HEK293T (cell line): ENCODE results near the gene GCNT3.

Experiments used
- CTCF ChIA-PET: fragments of 350-600 bp; formaldehyde crosslinking; extraction: SDS; loops from one replicate; lab custom pipeline; 2021; ENCODE audit warnings: antibody characterized with exemption, inconsistent platforms; lab: Yijun Ruan, JAX
- POLR2A ChIA-PET: fragments of 350-600 bp; formaldehyde crosslinking; extraction: SDS; loops from one replicate; lab custom pipeline; 2020; ENCODE audit warnings: antibody characterized with exemption, inconsistent platforms; lab: Yijun Ruan, JAX
- DNase-seq: peaks from one replicate; pipeline ENCODE4 v3.0.0; 2012; ENCODE audit warnings: mixed read lengths; ENCODE audit errors: extremely low spot score
- ARNT ChIP-seq: fragments of 450-650 bp; IDR thresholded peaks from 2 replicates; pipeline ENCODE4 v1.6.1; 2017; ENCODE audit warnings: mild to moderate bottlenecking
- BHLHE40 ChIP-seq: fragments of 450-650 bp; IDR thresholded peaks from 2 replicates; pipeline ENCODE4 v1.6.1; 2016; ENCODE audit warnings: mild to moderate bottlenecking, moderate library complexity, borderline replicate concordance
- CTBP1 ChIP-seq: fragments of 450-650 bp; IDR thresholded peaks from 2 replicates; pipeline ENCODE4 v1.6.1; 2016; ENCODE audit warnings: borderline replicate concordance
- ELF4 ChIP-seq: fragments of 450-650 bp; IDR thresholded peaks from 2 replicates; pipeline ENCODE4 v1.6.1; 2017; ENCODE audit warnings: antibody characterized with exemption
- FOXA1 ChIP-seq: fragments of 450-650 bp; IDR thresholded peaks from 2 replicates; pipeline ENCODE4 v1.6.1; 2016; ENCODE audit warnings: mild to moderate bottlenecking
- FOXK2 ChIP-seq: fragments of 450-650 bp; IDR thresholded peaks from 2 replicates; pipeline ENCODE4 v1.6.1; 2016; ENCODE audit warnings: mild to moderate bottlenecking
- FOXM1 ChIP-seq: fragments of 450-650 bp; IDR thresholded peaks from 2 replicates; pipeline ENCODE4 v1.6.1; 2017; ENCODE audit warnings: mild to moderate bottlenecking, borderline replicate concordance
- HDGF ChIP-seq: fragments of 450-650 bp; IDR thresholded peaks from 2 replicates; pipeline ENCODE4 v1.6.1; 2017; ENCODE audit warnings: antibody characterized with exemption, borderline replicate concordance
- L3MBTL2 ChIP-seq: fragments of 450-650 bp; conservative IDR thresholded peaks from 2 replicates; pipeline ENCODE4 v1.6.1; 2016; ENCODE audit warnings: mild to moderate bottlenecking
- LEF1 ChIP-seq: fragments of 450-650 bp; IDR thresholded peaks from 2 replicates; pipeline ENCODE4 v1.6.1; 2017; ENCODE audit warnings: mild to moderate bottlenecking, borderline replicate concordance
- NFRKB ChIP-seq: fragments of 450-650 bp; IDR thresholded peaks from 2 replicates; pipeline ENCODE4 v1.6.1; 2016; ENCODE audit warnings: mild to moderate bottlenecking, moderate library complexity
- SP1 ChIP-seq: fragments of 450-650 bp; IDR thresholded peaks from 2 replicates; pipeline ENCODE4 v1.6.1; 2017
- SUZ12 ChIP-seq: fragments of 450-650 bp; IDR thresholded peaks from 2 replicates; pipeline ENCODE4 v1.6.1; 2016; ENCODE audit warnings: mild to moderate bottlenecking
- TARDBP ChIP-seq: fragments of 450-650 bp; IDR thresholded peaks from 2 replicates; pipeline ENCODE4 v1.6.1; 2016
- ZNF384 ChIP-seq: fragments of 450-650 bp; IDR thresholded peaks from 2 replicates; pipeline ENCODE4 v1.6.1; 2016
- TF ChIP-seq, protein P1 (sequence below): fragments of 450-650 bp; IDR thresholded peaks from 2 replicates; pipeline ENCODE4 v1.6.1; 2016

GCNT3 gene

DNA sequence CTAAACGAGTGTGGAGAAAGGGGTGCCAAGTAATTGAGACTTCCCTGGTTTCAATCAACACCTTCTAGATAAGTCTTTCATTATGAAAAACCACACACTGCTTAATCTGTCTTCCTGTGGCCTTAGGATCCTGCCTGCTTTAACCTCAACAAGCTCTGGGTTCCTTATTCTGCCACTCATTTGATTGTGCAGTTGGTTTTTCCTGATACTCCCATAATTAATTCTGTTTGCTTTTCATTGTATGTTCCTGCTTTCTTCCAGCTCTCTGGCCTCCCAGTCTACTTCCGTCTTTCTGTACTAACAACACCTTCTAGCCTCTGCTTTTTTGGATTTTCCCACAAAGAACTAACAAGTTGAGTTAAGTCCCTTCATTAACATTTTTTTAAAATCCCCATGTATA is 20.2 kb upstream of the GCNT3 start:
- no peak for TF ChIP-seq HDGF
- TF ChIP-seq FOXK2 = no peak
- TF ChIP-seq NFRKB = no peak
- no peak for TF ChIP-seq BHLHE40
- TF ChIP-seq ELF4 = no peak
- TF ChIP-seq LEF1 = no peak
- TF ChIP-seq ARNT = no peak
- no peak for TF ChIP-seq CTBP1
- no peak for TF ChIP-seq FOXA1
- no peak for TF ChIP-seq L3MBTL2
- no peak for TF ChIP-seq SP1
- TF ChIP-seq TARDBP = no peak
- TF ChIP-seq, protein P1, sequence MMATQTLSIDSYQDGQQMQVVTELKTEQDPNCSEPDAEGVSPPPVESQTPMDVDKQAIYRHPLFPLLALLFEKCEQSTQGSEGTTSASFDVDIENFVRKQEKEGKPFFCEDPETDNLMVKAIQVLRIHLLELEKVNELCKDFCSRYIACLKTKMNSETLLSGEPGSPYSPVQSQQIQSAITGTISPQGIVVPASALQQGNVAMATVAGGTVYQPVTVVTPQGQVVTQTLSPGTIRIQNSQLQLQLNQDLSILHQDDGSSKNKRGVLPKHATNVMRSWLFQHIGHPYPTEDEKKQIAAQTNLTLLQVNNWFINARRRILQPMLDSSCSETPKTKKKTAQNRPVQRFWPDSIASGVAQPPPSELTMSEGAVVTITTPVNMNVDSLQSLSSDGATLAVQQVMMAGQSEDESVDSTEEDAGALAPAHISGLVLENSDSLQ = no peak
- TF ChIP-seq ZNF384 = no peak
- no peak for DNase-seq
- POLR2A ChIA-PET = no interaction called here

DNA sequence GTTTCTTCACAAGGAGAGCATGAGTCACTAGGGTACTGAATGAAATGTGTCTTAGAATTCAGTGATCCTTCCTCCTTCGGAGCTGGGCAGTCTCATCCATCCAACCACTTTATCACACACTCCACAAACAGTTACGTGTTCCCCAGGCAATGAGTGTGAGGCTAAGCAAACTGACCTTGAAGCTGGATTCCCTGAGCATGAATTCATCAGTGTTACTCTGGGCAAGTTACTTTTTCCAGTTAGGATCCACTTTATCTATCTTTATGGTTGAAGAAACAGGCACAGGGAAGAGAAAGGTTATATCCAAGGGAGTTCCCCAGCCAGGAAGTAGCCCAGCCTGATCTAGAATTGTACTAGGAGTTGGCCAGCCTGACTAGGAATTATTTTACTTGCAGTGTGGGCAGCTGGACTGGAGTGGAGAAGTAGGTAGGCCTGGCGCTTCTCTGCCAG is 17.1 kb upstream of the GCNT3 start:
- POLR2A ChIA-PET = interaction anchor here (0.8 kb wide), 1 partner anchor 39 kb away, joined by 4 read pairs; no protein-coding TSS in a partner anchor
- no peak for DNase-seq
- TF ChIP-seq HDGF (no peak), TARDBP (no peak), CTBP1 (no peak), L3MBTL2 (no peak), ELF4 (no peak), ARNT (no peak)
- CTCF ChIA-PET = interaction anchor here (0.6 to 0.7 kb wide), 3 partner anchors 24 to 991 kb away, joined by 3 read pairs; no protein-coding TSS in a partner anchor

More for the DNA sequence above, 20.2 kb upstream of the GCNT3 start:
- CTCF ChIA-PET = no interaction called here

DNA sequence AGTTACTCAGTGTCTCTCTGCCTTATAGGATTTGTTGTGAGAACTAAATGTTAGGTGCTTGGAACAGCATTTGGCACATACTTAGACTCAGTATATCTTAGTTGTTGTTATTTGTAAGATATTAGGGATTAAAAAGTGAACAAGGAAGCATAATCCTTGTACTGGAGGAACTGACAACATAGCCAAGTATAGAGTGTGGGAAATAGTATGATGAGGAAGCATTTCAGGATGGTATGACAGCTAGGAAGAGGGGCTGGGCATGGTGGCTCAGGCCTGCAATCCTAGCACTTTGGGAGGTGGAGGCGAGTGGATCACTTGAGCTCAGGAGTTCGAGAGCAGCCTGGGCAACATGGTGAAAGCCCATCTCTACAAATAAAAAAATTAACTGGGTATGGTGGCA is 16.6 kb upstream of the GCNT3 start:
- ChIA-PET CTCF (interaction anchor here (0.6 kb wide), 1 partner anchor 990 kb away, joined by 3 read pairs; no protein-coding TSS in a partner anchor), POLR2A (interaction anchor here (0.8 kb wide), 1 partner anchor 39 kb away, joined by 4 read pairs; no protein-coding TSS in a partner anchor)
- DNase-seq = no peak
- TF ChIP-seq ZNF384 (no peak), FOXK2 (no peak), LEF1 (no peak), L3MBTL2 (no peak), NFRKB (no peak), FOXA1 (no peak), HDGF (no peak), CTBP1 (no peak), SUZ12 (no peak), SP1 (no peak), BHLHE40 (no peak), TARDBP (no peak), ARNT (no peak)

DNA sequence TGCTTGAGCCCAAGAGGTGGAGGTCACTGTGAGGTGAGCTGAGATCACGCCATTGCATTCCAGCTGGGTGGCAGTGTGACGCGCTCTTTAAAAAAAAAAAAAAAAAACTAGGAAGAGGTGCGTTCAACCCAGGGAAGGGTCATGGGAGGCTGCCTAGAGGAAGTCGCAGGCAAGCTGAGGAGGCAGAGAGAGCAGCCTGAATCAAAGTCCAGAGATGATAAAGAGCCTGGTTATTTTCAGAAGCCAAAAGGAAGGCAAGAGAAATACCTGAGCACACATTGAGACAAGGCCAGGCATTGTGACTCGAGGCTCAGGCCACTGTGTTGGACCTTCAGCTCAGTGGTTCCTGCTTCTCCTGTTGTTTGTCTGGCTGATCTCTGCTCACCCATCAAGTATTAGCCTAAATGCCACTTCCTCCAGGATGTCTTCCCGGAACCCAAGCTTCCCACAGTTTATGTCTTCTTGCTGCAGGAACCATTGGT is 16.1 kb upstream of the GCNT3 start:
- CTCF ChIA-PET = interaction anchor here (0.6 kb wide), 1 partner anchor 990 kb away, joined by 3 read pairs; no protein-coding TSS in a partner anchor
- POLR2A ChIA-PET = no interaction called here
- TF ChIP-seq BHLHE40 = no peak
- no peak for TF ChIP-seq CTBP1
- no peak for TF ChIP-seq ZNF384
- TF ChIP-seq HDGF = no peak
- TF ChIP-seq NFRKB = no peak
- TF ChIP-seq, protein P1 = no peak
- no peak for TF ChIP-seq ELF4
- no peak for TF ChIP-seq FOXA1
- no peak for TF ChIP-seq SUZ12
- no peak for TF ChIP-seq FOXK2
- TF ChIP-seq TARDBP = no peak
- no peak for TF ChIP-seq LEF1
- TF ChIP-seq FOXM1 = no peak
- TF ChIP-seq ARNT = no peak
- DNase-seq = no peak

DNA sequence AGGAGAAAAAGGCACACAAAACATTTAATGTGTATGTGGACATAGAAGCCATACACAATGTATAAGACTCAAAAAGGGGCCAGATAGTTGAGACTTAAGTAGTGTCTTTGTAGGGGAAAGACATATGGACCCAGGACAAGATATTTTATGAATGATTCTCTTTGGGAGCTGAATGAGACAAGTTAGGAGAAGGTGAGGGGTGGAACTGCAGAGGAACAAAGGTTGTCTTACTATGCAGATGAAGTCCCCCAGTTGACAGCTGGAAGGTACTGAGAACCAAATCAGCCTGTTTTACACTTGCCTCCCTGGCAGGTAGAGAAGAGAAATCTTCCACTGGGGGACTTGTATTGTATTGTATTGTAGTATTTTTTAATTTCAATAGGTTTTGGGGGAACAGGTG is 14.9 kb upstream of the GCNT3 start:
- TF ChIP-seq LEF1 (no peak), FOXM1 (no peak), L3MBTL2 (no peak), ELF4 (no peak), FOXA1 (no peak), FOXK2 (no peak), SP1 (no peak), BHLHE40 (no peak), ZNF384 (no peak), CTBP1 (no peak)
- TF ChIP-seq, protein P1 = no peak

DNA sequence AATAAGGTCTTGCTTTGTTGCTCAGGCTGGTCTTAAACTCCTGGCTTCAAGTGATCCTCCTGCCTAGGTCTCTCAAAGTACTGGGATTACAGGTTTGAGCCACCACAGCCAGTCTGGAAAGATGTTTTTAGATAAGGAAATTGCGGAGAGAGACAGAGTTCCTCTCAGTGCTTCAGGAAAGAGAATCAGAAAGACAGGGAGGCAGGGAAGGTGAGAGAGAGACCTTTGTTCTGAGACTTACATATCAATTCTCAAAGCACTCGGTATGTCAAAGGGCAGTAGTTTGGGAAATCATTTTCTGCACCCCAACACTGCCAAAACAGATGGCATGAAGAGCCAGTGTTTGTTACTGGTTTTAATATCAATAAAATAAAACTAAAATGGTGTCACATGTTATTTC is 13.1 kb upstream of the GCNT3 start:
- ChIA-PET CTCF (no interaction called here), POLR2A (no interaction called here)
- DNase-seq = no peak
- TF ChIP-seq ARNT (no peak), LEF1 (no peak), SUZ12 (no peak), L3MBTL2 (no peak), SP1 (no peak), CTBP1 (no peak), TARDBP (no peak), FOXM1 (no peak), HDGF (no peak), FOXA1 (no peak), ZNF384 (no peak), NFRKB (no peak)

More for the DNA sequence above, 14.9 kb upstream of the GCNT3 start:
- POLR2A ChIA-PET = no interaction called here
- DNase-seq = no peak
- CTCF ChIA-PET = no interaction called here
